HEK293 (cell line): Measurements from ENCODE around the gene KIF14.

Source experiments
- CTCF ChIA-PET: fragments of 350-600 bp; formaldehyde crosslinking; extraction: SDS; loops from one replicate; lab custom pipeline; 2021; ENCODE audit warnings: antibody characterized with exemption; lab: Yijun Ruan, JAX
- POLR2A ChIA-PET: fragments of 300-600 bp; formaldehyde crosslinking; extraction: SDS; loops from one replicate; lab custom pipeline; 2020; ENCODE audit warnings: antibody characterized with exemption, inconsistent platforms; lab: Yijun Ruan, JAX
- H3K27ac ChIP-seq: fragments of 200-500 bp; sonication (Bioruptor generic); 2 replicates; pipeline ENCODE4 v1.5.1; 2014; ENCODE audit warnings: low read depth, low read length, control low read depth, inconsistent platforms; ENCODE audit errors: extremely low read depth
- H3K36me3 ChIP-seq, 2 experiments: fragments of 200-500 bp in 1 of 2; sonication (Bioruptor generic) in 1 of 2; 1 replicate in 1 of 2; 2 replicates in 1 of 2; pipeline ENCODE4 v1.5.1; 2014 to 2017; ENCODE audit warnings: inconsistent platforms in 2 of 2, low read length in 2 of 2; ENCODE audit not compliant: control insufficient read depth in 2 of 2, insufficient read depth in 1 of 2
- H3K4me1 ChIP-seq: fragments of 200-500 bp; sonication (Bioruptor generic); 2 replicates; pipeline ENCODE4 v1.5.1; 2014; ENCODE audit warnings: mild to moderate bottlenecking, low read length, inconsistent platforms; ENCODE audit not compliant: control insufficient read depth, insufficient read depth
- H3K4me3 ChIP-seq: 2 replicates; pipeline ENCODE4 v1.5.1; 2011; ENCODE audit warnings: low read depth, mild to moderate bottlenecking, control low read depth, low read length, moderate library complexity
- H3K9me3 ChIP-seq: fragments of 200-500 bp; sonication (Bioruptor generic); 2 replicates; pipeline ENCODE4 v1.5.1; 2014; ENCODE audit warnings: low read depth, low read length, inconsistent platforms; ENCODE audit not compliant: control insufficient read depth, insufficient read depth
- EGR2 ChIP-seq: fragments of 450-650 bp; formaldehyde crosslinking; IDR thresholded peaks from 2 replicates; pipeline ENCODE4 v1.5.1; 2016; ENCODE audit warnings: low read depth, missing biosample characterization, missing genetic modification characterization
- YY2 ChIP-seq: fragments of 450-650 bp; formaldehyde crosslinking; IDR thresholded peaks from 2 replicates; pipeline ENCODE4 v1.5.1; 2016; ENCODE audit warnings: missing biosample characterization, missing genetic modification characterization
- ZBTB17 ChIP-seq: fragments of 450-650 bp; formaldehyde crosslinking; IDR thresholded peaks from 2 replicates; pipeline ENCODE4 v1.5.1; 2016; ENCODE audit warnings: missing biosample characterization, missing genetic modification characterization
- ZBTB21 ChIP-seq: fragments of 450-650 bp; formaldehyde crosslinking; IDR thresholded peaks from 2 replicates; pipeline ENCODE4 v1.5.1; 2017; ENCODE audit warnings: missing biosample characterization, missing genetic modification characterization
- ZFHX2 ChIP-seq: fragments of 450-650 bp; formaldehyde crosslinking; conservative IDR thresholded peaks from 2 replicates; pipeline ENCODE4 v1.5.1; 2016; ENCODE audit warnings: missing biosample characterization, missing genetic modification characterization
- ZNF10 ChIP-seq: fragments of 450-650 bp; formaldehyde crosslinking; IDR thresholded peaks from 2 replicates; pipeline ENCODE4 v1.5.1; 2017; ENCODE audit warnings: missing biosample characterization, missing genetic modification characterization
- ZNF221 ChIP-seq: fragments of 450-650 bp; formaldehyde crosslinking; IDR thresholded peaks from 2 replicates; pipeline ENCODE4 v1.5.1; 2017; ENCODE audit warnings: missing biosample characterization, missing genetic modification characterization, borderline replicate concordance
- ZNF266 ChIP-seq: fragments of 450-650 bp; formaldehyde crosslinking; IDR thresholded peaks from 2 replicates; pipeline ENCODE4 v1.5.1; 2016; ENCODE audit warnings: missing biosample characterization, missing genetic modification characterization, low read depth
- ZNF311 ChIP-seq: fragments of 450-650 bp; formaldehyde crosslinking; IDR thresholded peaks from 2 replicates; pipeline ENCODE4 v1.5.1; 2017; ENCODE audit warnings: missing biosample characterization, missing genetic modification characterization, borderline replicate concordance
- ZNF416 ChIP-seq: fragments of 450-650 bp; formaldehyde crosslinking; IDR thresholded peaks from 2 replicates; pipeline ENCODE4 v1.5.1; 2016; ENCODE audit warnings: missing biosample characterization, missing genetic modification characterization
- ZNF501 ChIP-seq: fragments of 450-650 bp; formaldehyde crosslinking; IDR thresholded peaks from 2 replicates; pipeline ENCODE4 v1.5.1; 2016; ENCODE audit warnings: missing biosample characterization, missing genetic modification characterization
- ZNF544 ChIP-seq: fragments of 450-650 bp; formaldehyde crosslinking; IDR thresholded peaks from 2 replicates; pipeline ENCODE4 v1.5.0; 2017; ENCODE audit warnings: missing biosample characterization, missing genetic modification characterization
- ZNF623 ChIP-seq: fragments of 450-650 bp; formaldehyde crosslinking; IDR thresholded peaks from 2 replicates; pipeline ENCODE4 v1.5.1; 2016; ENCODE audit warnings: missing biosample characterization, missing genetic modification characterization
- ZNF830 ChIP-seq: fragments of 450-650 bp; IDR thresholded peaks from 2 replicates; pipeline ENCODE4 v1.5.0; 2018; ENCODE audit warnings: missing biosample characterization, missing genetic modification characterization, low read depth, mild to moderate bottlenecking, moderate library complexity
- TF ChIP-seq, protein P1 (sequence below): fragments of 450-650 bp; formaldehyde crosslinking; IDR thresholded peaks from 2 replicates; pipeline ENCODE4 v1.5.1; 2016; ENCODE audit warnings: missing biosample characterization, missing genetic modification characterization
- TF ChIP-seq, protein P2 (sequence below): fragments of 450-650 bp; formaldehyde crosslinking; IDR thresholded peaks from 2 replicates; pipeline ENCODE4 v1.5.1; 2016; ENCODE audit warnings: missing biosample characterization, missing genetic modification characterization, low read depth
- TF ChIP-seq, protein P3 (sequence below): fragments of 450-650 bp; formaldehyde crosslinking; IDR thresholded peaks from 2 replicates; pipeline ENCODE4 v1.5.1; 2016; ENCODE audit warnings: missing biosample characterization, missing genetic modification characterization
- TF ChIP-seq, protein P4 (sequence below): fragments of 450-650 bp; formaldehyde crosslinking; IDR thresholded peaks from 2 replicates; pipeline ENCODE4; 2016; ENCODE audit warnings: missing biosample characterization, missing genetic modification characterization
- TF ChIP-seq, protein P5 (sequence below): fragments of 450-650 bp; formaldehyde crosslinking; conservative IDR thresholded peaks from 2 replicates; pipeline ENCODE4 v1.5.1; 2016; ENCODE audit warnings: low read depth, missing biosample characterization, missing genetic modification characterization
- TF ChIP-seq, protein P6 (sequence below): fragments of 450-650 bp; formaldehyde crosslinking; IDR thresholded peaks from 2 replicates; pipeline ENCODE4 v1.5.1; 2016; ENCODE audit warnings: missing biosample characterization, missing genetic modification characterization
- TF ChIP-seq, protein P7 (sequence below): fragments of 450-650 bp; formaldehyde crosslinking; optimal IDR thresholded peaks from 2 replicates; pipeline ENCODE3; 2016; ENCODE audit warnings: missing biosample characterization, mild to moderate bottlenecking, missing genetic modification characterization
- TF ChIP-seq, protein P8 (sequence below): fragments of 450-650 bp; formaldehyde crosslinking; IDR thresholded peaks from 2 replicates; pipeline ENCODE4 v1.5.1; 2016; ENCODE audit warnings: missing biosample characterization, missing genetic modification characterization

The KIF14 gene

DNA sequence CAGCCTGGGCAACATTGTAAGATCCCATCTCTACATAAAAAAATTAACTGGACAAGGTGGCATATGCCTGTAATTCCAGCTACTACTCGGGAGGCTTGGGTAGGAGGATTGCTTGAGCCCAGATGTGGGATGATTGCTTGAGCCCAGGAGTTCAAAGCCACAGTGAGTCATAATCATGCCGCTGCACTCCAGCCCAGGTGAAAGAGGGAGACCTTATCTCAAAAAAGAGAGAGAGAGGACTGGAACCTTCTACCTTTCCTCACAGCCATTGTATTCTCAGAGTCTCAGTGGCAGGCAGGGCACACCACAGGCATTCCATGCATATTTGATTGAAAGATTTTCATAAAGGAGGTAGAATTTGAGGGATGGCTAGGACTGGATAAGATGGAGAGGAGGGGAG, 78.4 kb downstream of the KIF14 start (continued):
- TF ChIP-seq, protein P1, sequence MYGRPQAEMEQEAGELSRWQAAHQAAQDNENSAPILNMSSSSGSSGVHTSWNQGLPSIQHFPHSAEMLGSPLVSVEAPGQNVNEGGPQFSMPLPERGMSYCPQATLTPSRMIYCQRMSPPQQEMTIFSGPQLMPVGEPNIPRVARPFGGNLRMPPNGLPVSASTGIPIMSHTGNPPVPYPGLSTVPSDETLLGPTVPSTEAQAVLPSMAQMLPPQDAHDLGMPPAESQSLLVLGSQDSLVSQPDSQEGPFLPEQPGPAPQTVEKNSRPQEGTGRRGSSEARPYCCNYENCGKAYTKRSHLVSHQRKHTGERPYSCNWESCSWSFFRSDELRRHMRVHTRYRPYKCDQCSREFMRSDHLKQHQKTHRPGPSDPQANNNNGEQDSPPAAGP (tag by site-specific recombination) = no peak
- TF ChIP-seq ZNF10 (tag by site-specific recombination) (no peak), ZNF623 (no peak), EGR2 (tag by site-specific recombination) (no peak), ZNF501 (no peak), ZNF221 (tag by site-specific recombination) (no peak), ZBTB21 (tag by site-specific recombination) (no peak), ZNF266 (tag by site-specific recombination) (no peak)
- TF ChIP-seq, protein P2, sequence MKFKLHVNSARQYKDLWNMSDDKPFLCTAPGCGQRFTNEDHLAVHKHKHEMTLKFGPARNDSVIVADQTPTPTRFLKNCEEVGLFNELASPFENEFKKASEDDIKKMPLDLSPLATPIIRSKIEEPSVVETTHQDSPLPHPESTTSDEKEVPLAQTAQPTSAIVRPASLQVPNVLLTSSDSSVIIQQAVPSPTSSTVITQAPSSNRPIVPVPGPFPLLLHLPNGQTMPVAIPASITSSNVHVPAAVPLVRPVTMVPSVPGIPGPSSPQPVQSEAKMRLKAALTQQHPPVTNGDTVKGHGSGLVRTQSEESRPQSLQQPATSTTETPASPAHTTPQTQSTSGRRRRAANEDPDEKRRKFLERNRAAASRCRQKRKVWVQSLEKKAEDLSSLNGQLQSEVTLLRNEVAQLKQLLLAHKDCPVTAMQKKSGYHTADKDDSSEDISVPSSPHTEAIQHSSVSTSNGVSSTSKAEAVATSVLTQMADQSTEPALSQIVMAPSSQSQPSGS = no peak
- TF ChIP-seq, protein P3, sequence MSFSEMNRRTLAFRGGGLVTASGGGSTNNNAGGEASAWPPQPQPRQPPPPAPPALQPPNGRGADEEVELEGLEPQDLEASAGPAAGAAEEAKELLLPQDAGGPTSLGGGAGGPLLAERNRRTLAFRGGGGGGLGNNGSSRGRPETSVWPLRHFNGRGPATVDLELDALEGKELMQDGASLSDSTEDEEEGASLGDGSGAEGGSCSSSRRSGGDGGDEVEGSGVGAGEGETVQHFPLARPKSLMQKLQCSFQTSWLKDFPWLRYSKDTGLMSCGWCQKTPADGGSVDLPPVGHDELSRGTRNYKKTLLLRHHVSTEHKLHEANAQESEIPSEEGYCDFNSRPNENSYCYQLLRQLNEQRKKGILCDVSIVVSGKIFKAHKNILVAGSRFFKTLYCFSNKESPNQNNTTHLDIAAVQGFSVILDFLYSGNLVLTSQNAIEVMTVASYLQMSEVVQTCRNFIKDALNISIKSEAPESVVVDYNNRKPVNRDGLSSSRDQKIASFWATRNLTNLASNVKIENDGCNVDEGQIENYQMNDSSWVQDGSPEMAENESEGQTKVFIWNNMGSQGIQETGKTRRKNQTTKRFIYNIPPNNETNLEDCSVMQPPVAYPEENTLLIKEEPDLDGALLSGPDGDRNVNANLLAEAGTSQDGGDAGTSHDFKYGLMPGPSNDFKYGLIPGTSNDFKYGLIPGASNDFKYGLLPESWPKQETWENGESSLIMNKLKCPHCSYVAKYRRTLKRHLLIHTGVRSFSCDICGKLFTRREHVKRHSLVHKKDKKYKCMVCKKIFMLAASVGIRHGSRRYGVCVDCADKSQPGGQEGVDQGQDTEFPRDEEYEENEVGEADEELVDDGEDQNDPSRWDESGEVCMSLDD (tag by site-specific recombination) = no peak
- TF ChIP-seq, all 188 proteins: peak for 0

DNA sequence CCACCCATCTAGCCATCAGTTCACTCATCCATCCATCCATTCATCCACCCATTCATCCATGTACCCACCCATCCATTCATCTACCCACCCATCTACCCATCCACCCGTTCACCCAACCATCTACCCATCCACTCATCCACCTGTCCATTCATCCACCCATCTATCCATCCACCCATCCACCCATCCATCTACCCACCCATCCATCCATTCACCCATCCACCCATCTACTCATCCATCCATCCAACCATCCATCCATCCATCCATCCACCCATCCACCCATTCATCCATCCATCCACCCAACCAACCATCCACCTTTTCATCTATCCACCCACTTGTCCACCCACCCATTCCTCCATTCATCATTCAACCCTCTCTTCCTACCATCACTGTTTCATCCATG, 80.3 kb downstream of the KIF14 start:
- ChIA-PET POLR2A (interaction anchor here (0.6 to 0.7 kb wide), 2 partner anchors 276 to 506 kb away, joined by 3 to 5 read pairs; no protein-coding TSS in a partner anchor), CTCF (no interaction called here)
- no peaks in the 10 kb centered on the region for H3K36me3 ChIP-seq
- no peak overlapping the region for H3K27ac ChIP-seq
- no peak overlapping the region for H3K4me3 ChIP-seq
- no peaks in the 10 kb centered on the region for H3K4me1 ChIP-seq
- H3K9me3 ChIP-seq = no peaks in the 10 kb centered on the region
- TF ChIP-seq ZNF830 (tag by site-specific recombination) (no peak), EGR2 (tag by site-specific recombination) (peak; percentile 97), ZNF311 (0 out of 2 replicates have a peak, but pooled peaks have one; percentile 50), ZFHX2 (tag by site-specific recombination) (peak; percentile 67), YY2 (tag by site-specific recombination) (0 out of 2 replicates have a peak, but pooled peaks have one; percentile 13), ZBTB17 (tag by site-specific recombination) (peak; percentile 70), ZNF544 (peak; percentile 24; the same call in 1 of the 2 replicates), ZNF416 (tag by site-specific recombination) (no peak)
- TF ChIP-seq, protein P4, sequence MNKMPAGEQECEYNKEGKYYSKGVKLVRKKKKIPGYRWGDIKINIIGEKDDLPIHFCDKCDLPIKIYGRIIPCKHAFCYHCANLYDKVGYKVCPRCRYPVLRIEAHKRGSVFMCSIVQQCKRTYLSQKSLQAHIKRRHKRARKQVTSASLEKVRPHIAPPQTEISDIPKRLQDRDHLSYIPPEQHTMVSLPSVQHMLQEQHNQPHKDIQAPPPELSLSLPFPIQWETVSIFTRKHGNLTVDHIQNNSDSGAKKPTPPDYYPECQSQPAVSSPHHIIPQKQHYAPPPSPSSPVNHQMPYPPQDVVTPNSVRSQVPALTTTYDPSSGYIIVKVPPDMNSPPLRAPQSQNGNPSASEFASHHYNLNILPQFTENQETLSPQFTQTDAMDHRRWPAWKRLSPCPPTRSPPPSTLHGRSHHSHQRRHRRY (tag by site-specific recombination) = 0 out of 2 replicates have a peak, but pooled peaks have one; percentile 11
- TF ChIP-seq, protein P5, sequence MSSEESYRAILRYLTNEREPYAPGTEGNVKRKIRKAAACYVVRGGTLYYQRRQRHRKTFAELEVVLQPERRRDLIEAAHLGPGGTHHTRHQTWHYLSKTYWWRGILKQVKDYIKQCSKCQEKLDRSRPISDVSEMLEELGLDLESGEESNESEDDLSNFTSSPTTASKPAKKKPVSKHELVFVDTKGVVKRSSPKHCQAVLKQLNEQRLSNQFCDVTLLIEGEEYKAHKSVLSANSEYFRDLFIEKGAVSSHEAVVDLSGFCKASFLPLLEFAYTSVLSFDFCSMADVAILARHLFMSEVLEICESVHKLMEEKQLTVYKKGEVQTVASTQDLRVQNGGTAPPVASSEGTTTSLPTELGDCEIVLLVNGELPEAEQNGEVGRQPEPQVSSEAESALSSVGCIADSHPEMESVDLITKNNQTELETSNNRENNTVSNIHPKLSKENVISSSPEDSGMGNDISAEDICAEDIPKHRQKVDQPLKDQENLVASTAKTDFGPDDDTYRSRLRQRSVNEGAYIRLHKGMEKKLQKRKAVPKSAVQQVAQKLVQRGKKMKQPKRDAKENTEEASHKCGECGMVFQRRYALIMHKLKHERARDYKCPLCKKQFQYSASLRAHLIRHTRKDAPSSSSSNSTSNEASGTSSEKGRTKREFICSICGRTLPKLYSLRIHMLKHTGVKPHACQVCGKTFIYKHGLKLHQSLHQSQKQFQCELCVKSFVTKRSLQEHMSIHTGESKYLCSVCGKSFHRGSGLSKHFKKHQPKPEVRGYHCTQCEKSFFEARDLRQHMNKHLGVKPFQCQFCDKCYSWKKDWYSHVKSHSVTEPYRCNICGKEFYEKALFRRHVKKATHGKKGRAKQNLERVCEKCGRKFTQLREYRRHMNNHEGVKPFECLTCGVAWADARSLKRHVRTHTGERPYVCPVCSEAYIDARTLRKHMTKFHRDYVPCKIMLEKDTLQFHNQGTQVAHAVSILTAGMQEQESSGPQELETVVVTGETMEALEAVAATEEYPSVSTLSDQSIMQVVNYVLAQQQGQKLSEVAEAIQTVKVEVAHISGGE (tag by site-specific recombination) = no peak
- TF ChIP-seq, protein P6, sequence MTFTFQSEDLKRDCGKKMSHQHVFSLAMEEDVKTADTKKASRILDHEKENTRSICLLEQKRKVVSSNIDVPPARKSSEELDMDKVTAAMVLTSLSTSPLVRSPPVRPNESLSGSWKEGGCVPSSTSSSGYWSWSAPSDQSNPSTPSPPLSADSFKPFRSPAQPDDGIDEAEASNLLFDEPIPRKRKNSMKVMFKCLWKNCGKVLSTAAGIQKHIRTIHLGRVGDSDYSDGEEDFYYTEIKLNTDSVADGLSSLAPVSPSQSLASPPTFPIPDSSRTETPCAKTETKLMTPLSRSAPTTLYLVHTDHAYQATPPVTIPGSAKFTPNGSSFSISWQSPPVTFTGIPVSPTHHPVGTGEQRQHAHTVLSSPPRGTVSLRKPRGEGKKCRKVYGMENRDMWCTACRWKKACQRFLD (tag by site-specific recombination) = no peak
- TF ChIP-seq, protein P7, sequence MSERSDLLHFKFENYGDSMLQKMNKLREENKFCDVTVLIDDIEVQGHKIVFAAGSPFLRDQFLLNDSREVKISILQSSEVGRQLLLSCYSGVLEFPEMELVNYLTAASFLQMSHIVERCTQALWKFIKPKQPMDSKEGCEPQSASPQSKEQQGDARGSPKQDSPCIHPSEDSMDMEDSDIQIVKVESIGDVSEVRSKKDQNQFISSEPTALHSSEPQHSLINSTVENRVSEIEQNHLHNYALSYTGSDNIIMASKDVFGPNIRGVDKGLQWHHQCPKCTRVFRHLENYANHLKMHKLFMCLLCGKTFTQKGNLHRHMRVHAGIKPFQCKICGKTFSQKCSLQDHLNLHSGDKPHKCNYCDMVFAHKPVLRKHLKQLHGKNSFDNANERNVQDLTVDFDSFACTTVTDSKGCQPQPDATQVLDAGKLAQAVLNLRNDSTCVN (tag by site-specific recombination) = no peak
- TF ChIP-seq, protein P8, sequence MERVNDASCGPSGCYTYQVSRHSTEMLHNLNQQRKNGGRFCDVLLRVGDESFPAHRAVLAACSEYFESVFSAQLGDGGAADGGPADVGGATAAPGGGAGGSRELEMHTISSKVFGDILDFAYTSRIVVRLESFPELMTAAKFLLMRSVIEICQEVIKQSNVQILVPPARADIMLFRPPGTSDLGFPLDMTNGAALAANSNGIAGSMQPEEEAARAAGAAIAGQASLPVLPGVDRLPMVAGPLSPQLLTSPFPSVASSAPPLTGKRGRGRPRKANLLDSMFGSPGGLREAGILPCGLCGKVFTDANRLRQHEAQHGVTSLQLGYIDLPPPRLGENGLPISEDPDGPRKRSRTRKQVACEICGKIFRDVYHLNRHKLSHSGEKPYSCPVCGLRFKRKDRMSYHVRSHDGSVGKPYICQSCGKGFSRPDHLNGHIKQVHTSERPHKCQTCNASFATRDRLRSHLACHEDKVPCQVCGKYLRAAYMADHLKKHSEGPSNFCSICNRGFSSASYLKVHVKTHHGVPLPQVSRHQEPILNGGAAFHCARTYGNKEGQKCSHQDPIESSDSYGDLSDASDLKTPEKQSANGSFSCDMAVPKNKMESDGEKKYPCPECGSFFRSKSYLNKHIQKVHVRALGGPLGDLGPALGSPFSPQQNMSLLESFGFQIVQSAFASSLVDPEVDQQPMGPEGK (tag by site-specific recombination) = no peak
